ENCODE measurements around the gene SLC12A9.
"Not testable (repeated sequence)": the region's sequence is repeated elsewhere in the genome, so short reads cannot be mapped to it uniquely, and the experiment has no call there.

SLC12A9 gene

GRCh38 chr7:100852048-100852872, at the start of gene SLC12A9:
Gene SLC12A9 (plus strand): TSS chr7:100852713. CDS start chr7:100854198, 1,485 bp downstream.
- DNase-seq, result peak; percentile 90

- no peak for DNase-seq
Observed at GRCh38 chr7:100802951-100803350, 49.6 kb upstream of the SLC12A9 start.

GRCh38 chr7:100803398-100804161, 48.9 kb upstream of the SLC12A9 start:
- DNase-seq, result peak; percentile 82

GRCh38 chr7:100804681-100805431, 47.7 kb upstream of the SLC12A9 start:
- no peak for DNase-seq

- DNase-seq, result no peak
Observed at GRCh38 chr7:100806276-100806675, 46.2 kb upstream of the SLC12A9 start.

GRCh38 chr7:100806883-100807282, 45.6 kb upstream of the SLC12A9 start:
- DNase-seq, result not testable (repeated sequence)

GRCh38 chr7:100808354-100808875, 44.1 kb upstream of the SLC12A9 start:
- no peak for DNase-seq

- no peak for DNase-seq
Observed at GRCh38 chr7:100811480-100811879, 41.0 kb upstream of the SLC12A9 start.

- DNase-seq, result no peak
Observed at GRCh38 chr7:100812729-100813128, 39.8 kb upstream of the SLC12A9 start.

GRCh38 chr7:100816515-100816914, 36.0 kb upstream of the SLC12A9 start:
- DNase-seq, result not testable (repeated sequence)

- DNase-seq, result no peak
Observed at GRCh38 chr7:100817097-100817496, 35.4 kb upstream of the SLC12A9 start.

- DNase-seq, result no peak
Observed at GRCh38 chr7:100818366-100818765, 34.1 kb upstream of the SLC12A9 start.

- no peak for DNase-seq
Observed at GRCh38 chr7:100818825-100819224, 33.7 kb upstream of the SLC12A9 start.

GRCh38 chr7:100819586-100819985, 32.9 kb upstream of the SLC12A9 start:
- peak; percentile 27 for DNase-seq

GRCh38 chr7:100822236-100823139, 30.0 kb upstream of the SLC12A9 start:
- no peak for DNase-seq

- no peak for DNase-seq
Observed at GRCh38 chr7:100823140-100823525, 29.4 kb upstream of the SLC12A9 start.

- DNase-seq, result no peak
Observed at GRCh38 chr7:100823534-100823933, 29.0 kb upstream of the SLC12A9 start.

GRCh38 chr7:100824499-100825214, 27.9 kb upstream of the SLC12A9 start:
- DNase-seq, result no peak

- DNase-seq, result no peak
Observed at GRCh38 chr7:100825215-100825671, 27.3 kb upstream of the SLC12A9 start.

- DNase-seq, result no peak
Observed at GRCh38 chr7:100825751-100826513, 26.6 kb upstream of the SLC12A9 start.

All from NCI-H146 (cell line).